SHP77 treated with DMSO at 0.1 percent for 48 hours (cell line): ENCODE results near the gene SERPINE1.
"Not testable (repeated sequence)": the region's sequence is repeated elsewhere in the genome, so short reads cannot be mapped to it uniquely, and the experiment has no call there.

ENCODE experiments used
- DNase-seq: peaks from one replicate; lab custom pipeline; 2025; lab: John Stamatoyannopoulos, UW

SERPINE1 gene

DNA sequence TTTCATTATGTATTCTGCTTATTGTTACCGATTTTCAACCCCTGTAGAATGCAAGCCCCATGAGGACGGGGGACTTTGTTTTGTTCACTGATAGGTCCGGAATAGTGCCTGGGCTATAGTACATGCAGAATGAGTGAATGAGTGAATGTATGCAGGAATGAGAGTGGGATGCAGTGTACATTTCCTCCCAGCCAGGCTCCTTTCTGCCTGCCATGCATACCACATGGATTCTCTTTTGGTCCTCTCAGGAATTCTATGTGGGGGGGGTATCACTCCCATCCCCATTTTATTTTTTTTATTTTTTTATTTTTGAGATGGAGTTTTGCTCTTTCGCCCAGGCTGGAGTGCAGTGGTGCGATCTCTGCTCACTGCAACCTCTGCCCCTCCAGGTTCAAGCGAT is 24.9 kb upstream of the SERPINE1 start:
- DNase-seq: no peak

- not testable (repeated sequence) for DNase-seq
These were observed 23.2 kb upstream of the SERPINE1 start for GRCh38 chr7:101103701-101104100.

GRCh38 chr7:101104193-101104713 is 22.7 kb upstream of the SERPINE1 start:
- no peak for DNase-seq

GRCh38 chr7:101104799-101105198 is 22.1 kb upstream of the SERPINE1 start:
- no peak for DNase-seq

DNA sequence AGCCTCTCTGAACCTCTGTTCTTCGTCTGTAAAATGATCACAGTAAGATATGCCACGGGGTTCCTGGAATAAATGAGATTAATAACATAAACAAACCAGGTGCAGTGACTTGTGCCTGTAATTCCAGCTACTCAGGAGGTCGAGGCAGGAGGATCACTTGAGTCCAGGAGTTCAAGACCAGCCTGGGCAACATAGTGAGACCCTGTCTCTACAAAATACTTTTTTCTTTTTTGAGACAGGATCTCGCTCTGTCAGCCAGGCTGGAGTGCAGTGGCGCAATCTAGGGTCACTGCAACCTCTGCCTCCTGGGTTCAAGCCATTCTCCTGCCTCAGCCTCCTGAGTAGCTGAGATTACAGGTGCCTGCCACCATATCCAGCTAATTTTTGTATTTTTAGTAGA is 21.7 kb upstream of the SERPINE1 start:
- DNase-seq: not testable (repeated sequence)

GRCh38 chr7:101106386-101106785 is 20.5 kb upstream of the SERPINE1 start:
- DNase-seq: no peak

DNA sequence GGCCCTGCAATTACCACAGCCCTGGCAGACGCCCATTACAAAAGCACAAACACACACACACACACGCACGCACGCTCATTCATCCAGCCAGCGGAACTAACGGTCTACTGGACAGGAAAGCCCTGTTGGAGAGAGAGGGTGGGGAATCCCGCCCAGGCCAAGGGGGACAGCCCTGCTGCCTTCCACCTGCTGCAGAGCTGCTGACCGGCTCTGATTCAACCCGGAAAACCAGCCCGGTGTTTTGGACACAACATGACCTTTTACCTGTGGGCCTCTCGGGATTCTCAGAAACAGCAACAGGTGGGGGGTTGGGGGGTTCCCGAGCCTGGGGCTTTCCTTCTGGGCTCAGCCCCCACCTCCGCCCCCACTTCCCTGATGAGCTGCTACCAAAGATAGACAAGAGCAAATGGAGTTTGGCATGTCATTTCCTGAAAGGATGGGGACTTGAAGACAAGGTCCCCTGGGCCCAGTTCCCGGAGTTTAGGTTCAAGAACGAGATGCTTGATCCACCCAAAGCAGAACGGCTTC is 18.5 kb upstream of the SERPINE1 start:
- DNase-seq: no peak

DNA sequence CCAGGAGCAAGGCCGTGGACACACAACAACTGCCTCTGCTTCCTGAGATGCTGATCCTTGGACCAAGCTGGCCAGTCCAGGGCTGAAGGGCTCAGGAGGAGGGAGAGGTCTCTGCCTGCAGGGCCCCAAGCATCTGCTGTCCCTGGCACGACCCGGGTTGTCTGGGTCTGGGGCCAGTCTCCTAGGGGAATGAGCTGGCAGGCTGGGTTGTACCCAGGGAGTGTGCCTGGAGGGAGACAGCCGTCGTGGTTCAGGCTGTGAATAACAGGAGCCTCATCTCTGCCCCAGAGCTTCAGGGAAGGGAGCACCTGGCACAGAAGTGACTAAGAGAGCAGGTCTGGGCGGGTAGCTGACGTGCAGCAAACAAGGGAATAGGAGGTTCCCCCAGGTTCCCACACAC is 17.9 kb upstream of the SERPINE1 start:
- no peak for DNase-seq

DNA sequence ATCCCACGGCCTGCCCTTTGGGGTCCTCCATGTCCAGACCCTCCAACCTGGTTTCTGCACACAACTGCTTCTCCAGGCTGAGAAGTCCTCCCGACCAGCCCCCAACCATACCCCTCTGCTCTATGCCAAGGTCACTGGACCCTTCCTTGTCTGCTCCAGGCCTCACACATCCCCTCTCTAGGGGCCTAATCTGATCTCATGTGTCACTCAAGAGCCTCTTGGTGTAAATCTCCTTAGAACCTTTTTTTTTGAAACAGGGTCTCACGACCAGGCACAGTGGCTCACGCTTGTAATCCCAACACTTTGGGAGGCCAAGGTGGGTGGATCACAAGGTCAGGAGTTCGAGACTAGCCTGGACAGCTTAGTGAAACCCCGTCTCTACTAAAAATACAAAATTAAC is 17.5 kb upstream of the SERPINE1 start:
- DNase-seq: no peak

DNA sequence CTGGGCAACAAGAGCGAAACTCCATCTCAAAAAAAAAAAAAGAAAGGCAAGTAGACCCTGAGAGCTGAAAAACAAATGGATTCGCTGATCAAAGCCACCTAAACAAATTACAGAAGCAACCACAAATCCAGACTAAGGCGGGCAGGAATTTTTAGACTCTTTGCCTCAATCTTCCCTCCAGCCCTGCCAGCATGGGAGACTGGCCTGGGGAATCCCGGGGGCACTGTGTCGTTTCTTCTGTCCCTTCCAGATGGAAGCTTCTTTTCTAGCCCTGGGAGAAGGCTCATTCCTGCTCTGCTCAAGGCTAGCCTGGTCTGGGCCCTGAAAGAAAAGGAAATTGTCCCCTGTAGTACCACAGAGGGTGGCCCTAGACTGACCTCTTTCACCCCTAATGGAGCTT is 15.6 kb upstream of the SERPINE1 start:
- DNase-seq: no peak

DNA sequence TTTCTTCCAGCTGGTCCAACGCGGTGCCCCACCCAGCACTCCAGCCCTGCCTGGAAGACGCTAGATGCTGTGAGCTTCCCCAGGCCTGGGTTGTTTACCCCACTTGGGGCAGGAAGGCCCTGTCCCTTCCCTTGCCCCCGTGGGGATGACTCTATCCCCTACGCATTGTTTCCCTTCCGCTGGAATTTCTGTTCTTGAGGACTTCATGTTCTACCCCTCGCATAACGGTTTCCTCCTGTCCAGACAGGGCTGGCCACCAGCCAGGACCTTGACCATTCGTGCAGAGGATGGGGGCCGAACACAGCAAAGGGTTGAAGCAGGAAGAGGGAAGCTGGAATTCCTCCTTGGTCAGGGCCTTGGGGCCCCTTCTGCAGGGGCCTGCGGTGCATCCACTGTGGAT is 14.7 kb upstream of the SERPINE1 start:
- DNase-seq: no peak

- DNase-seq: not testable (repeated sequence)
These were observed 13.8 kb upstream of the SERPINE1 start for GRCh38 chr7:101113140-101113539.

DNA sequence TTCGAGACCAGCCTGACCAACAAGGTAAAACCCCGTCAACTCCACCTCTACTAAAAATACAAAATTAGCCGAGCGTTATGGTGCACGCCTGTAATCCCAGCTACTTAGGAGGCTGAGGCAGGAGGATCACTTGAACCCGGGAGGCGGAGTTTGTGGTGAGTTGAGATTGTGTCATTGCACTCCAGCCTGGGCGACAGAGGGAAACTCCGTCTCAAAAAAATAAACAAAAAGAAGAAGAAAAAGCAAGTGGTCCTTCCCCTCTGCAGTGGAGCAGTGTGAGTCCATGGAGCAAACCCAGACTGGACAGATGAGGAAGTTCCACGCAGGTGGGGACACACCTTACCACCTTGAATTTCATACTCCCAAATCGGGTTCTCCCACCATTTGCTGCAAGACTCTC is 13.1 kb upstream of the SERPINE1 start:
- DNase-seq: no peak

- no peak for DNase-seq
These were observed 12.4 kb upstream of the SERPINE1 start for GRCh38 chr7:101114492-101114891.

DNA sequence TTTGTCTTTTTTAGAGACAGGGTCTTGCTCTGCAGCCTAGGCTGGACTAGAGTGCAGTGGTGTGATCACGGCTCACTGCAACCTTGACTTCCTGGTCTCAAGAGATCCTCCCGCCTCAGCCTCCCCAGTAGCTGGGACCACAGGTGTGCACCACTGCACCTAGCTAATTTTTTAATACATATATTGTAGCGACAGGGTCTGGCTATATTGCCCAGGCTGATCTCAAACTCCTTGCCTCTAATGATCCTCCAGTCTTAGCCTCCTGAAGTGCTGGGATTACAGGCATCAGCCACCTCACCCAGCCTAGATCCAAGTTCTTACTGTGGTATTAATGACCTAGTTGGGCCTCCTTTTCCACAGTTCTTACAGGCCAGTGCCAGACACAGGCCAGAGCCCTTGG is 11.7 kb upstream of the SERPINE1 start:
- DNase-seq: no peak

DNA sequence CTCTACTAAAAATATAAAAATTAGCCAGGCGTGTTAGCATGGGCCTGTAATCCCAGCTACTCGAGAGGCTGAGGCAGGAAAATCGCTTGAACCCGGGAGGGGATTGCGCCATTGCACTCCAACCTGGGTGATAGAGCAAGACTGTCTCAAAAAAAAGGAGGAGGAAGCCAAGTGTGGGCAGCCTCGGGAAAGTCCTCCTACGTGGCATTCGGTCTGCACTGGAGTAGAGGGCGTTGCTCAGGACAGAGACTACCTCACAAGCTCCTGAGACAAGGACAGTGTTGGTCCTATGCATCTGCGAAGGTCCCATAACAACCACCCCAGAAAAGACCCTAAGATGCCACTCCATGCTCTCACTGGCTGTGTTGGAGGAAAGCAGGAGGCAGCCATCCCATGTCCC is 10.0 kb upstream of the SERPINE1 start:
- DNase-seq: no peak

- no peak for DNase-seq
These were observed 8.0 kb upstream of the SERPINE1 start for GRCh38 chr7:101118856-101119255.

DNA sequence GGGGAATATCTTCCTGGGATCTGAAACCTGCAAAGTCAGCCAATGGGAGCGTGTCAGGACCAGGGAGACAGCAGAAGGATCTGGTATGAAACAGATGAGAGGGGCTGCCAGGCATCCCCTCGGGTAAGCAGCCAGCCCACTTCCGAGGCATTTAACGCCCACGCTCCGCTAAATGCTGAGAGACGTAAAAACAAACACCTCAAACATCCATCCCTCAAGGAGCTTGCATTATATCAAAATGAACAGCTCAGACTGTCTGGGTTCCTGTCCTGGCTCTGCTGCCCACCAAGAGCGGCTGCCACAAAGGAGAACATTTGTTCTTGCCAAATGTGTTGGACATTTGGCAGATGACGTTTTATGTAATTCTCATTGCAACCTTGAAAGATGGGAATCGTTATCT is 7.0 kb upstream of the SERPINE1 start:
- DNase-seq: no peak

GRCh38 chr7:101120315-101120714 is 6.6 kb upstream of the SERPINE1 start:
- DNase-seq: no peak

DNA sequence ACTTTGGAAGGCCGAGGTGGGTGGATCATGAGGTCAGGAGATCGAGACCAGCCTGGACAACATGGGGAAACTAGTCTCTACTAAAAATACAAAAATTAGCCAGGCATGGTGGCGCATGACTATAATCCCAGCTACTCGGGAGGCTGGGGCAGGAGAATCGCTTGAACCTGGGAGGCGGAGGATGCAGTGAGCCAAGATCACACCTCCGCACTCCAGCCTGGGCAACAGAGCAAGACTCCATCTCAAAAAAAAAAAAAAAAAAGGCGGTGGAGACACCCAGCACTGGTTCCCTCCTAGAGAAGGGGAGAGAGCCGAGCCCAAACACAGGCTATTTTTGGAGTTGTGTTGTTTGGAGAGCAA is 5.3 kb upstream of the SERPINE1 start:
- not testable (repeated sequence) for DNase-seq

DNA sequence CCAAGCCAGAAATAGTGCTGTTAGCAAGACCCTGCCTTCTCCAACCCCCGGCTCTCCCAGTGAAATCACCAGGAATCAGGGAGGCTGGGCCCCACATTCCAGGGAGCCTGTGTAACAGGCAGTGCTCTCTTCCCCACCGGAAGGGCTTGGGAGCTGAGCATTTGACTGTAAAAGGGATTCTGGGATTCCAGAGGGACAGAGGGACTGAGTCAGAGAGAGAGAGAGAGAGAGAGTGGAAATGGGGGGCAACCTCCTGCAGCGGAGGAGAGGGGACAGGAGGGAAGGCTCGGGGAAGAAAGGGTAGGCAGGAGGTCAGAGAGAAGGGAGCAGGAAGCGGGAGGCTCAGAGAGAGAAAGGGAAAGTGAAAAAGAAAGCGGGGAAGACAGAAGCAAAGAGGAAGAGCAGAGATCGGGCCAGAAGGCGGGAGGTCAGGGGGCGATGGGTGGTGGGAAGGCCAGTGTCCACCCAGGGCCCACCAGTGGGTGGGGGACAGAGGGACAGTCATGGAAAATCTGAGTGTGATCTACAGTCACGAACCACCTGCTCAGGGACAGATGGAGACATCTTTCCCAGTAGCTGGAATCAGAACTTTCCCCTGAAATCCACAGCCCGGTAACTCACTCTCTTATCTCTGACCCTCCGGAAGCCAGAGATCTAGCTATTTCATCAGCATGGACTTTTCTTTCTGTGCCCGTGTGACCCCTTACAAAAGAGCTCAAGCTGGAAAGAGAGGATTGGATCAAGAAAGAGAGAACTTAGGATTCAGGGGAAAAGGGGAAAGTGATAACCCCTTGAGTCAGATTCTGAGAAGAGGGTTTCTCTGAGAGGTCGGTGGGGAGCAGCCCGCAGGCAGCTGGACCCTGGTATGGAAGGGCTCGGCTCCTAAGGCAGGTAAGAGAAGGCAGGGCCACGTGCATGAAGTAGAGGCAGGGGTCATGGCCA is 4.6 kb upstream of the SERPINE1 start:
- DNase-seq: no peak

- no peak for DNase-seq
These were observed 3.8 kb upstream of the SERPINE1 start for GRCh38 chr7:101122933-101123702.

DNA sequence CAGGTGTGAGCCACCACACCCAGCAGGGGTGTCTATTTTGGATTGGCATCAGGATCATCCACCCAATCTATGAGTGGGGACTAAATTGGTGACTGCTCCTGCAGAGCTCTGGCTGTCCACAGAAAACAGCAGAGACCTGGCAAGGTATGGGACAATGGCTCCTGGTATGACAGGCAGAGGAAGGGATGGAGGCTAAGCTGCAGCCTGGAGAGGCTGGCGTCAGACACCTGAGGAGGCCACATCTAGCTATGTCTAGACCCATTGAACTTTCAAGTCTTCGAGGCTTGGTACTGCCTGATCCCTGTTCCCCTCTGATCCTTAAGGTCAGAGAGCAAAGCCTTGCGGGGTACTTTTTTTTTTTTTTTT is 3.2 kb upstream of the SERPINE1 start:
- no peak for DNase-seq
